ENCODE measurements around the gene POP4.

DNA sequence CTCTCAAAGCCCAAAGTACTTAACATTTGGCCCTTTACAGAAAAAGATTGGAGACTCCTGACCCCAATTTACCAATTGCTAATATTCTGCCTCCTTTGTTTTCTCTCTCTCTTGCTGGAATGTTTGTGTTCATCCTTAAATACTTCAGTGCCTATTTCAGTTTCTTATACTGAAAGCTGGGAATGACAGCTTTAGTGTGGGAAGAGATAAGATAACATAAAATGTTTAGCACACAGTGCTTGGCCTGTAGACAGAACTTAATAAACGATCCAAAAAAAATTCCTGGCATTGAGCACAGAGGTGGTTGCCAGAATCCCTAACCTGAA is 56.2 kb downstream of the POP4 start:
- TF ChIP-seq, protein P1, sequence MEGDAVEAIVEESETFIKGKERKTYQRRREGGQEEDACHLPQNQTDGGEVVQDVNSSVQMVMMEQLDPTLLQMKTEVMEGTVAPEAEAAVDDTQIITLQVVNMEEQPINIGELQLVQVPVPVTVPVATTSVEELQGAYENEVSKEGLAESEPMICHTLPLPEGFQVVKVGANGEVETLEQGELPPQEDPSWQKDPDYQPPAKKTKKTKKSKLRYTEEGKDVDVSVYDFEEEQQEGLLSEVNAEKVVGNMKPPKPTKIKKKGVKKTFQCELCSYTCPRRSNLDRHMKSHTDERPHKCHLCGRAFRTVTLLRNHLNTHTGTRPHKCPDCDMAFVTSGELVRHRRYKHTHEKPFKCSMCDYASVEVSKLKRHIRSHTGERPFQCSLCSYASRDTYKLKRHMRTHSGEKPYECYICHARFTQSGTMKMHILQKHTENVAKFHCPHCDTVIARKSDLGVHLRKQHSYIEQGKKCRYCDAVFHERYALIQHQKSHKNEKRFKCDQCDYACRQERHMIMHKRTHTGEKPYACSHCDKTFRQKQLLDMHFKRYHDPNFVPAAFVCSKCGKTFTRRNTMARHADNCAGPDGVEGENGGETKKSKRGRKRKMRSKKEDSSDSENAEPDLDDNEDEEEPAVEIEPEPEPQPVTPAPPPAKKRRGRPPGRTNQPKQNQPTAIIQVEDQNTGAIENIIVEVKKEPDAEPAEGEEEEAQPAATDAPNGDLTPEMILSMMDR (IDR thresholded peaks at IDR 0.05): no peak
- TF ChIP-seq POLR2A (IDR thresholded peaks at IDR 0.05): no peak

Measured in uterus (tissue), 2 donors.